GM12864 (cell line): ENCODE results near the gene FRMPD1.

ENCODE experiments used
- DNase-seq: peaks from one replicate; pipeline ENCODE4 v3.0.0-alpha.2; 2011; ENCODE audit warnings: low read depth
- H3K4me3 ChIP-seq: 2 replicates; pipeline ENCODE4 v1.5.1; 2011; ENCODE audit warnings: mild to moderate bottlenecking, low read depth, low read length, control low read depth
- TF ChIP-seq, protein P1 (sequence below): IDR thresholded peaks from 2 replicates; pipeline ENCODE4 v1.5.1; 2011; ENCODE audit warnings: low read depth, mild to moderate bottlenecking, moderate library complexity, low read length, control low read depth, inconsistent platforms; ENCODE audit errors: missing control alignments

The FRMPD1 gene

DNA sequence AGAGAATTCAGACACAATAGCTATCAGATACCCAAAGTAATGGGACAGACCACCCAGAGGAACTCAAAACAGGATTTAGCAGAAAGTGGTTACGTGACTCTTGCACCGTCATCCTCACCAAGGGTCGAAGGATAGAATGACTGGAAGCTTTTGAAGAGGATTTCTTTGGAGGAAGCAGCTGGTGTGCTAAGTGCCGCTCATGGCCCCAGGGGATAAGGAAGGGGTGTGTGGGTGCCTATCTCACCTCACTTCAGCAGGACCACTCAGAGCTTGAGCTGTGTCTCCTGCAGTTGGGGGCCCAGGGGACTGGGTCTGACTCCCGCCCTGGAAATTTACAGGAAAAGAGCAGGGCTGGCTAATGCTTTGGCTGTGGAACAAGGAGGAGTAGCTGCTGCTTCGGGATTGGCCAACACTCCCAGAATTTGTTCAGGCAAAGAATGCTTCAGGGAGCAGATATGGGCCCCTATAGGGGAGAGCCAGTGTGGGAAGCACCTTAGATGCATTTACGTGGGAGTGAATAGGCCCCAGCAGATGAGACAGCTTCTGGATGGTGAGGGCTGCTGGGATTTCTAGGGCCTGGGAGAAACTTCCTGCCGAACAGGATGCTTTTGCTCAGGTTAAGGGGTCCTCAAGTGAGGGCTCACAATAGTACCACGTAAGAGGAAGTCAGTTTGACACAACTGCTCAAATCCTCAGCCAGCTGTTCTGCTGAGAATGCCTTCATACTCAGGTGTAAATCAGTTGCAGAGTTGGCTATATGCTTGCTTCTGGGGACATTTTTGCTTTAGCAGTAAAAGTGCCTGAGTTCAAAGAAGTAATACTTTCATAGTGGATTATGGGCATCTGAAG lies 29.3 kb upstream of the FRMPD1 start:
- TF ChIP-seq, protein P1, sequence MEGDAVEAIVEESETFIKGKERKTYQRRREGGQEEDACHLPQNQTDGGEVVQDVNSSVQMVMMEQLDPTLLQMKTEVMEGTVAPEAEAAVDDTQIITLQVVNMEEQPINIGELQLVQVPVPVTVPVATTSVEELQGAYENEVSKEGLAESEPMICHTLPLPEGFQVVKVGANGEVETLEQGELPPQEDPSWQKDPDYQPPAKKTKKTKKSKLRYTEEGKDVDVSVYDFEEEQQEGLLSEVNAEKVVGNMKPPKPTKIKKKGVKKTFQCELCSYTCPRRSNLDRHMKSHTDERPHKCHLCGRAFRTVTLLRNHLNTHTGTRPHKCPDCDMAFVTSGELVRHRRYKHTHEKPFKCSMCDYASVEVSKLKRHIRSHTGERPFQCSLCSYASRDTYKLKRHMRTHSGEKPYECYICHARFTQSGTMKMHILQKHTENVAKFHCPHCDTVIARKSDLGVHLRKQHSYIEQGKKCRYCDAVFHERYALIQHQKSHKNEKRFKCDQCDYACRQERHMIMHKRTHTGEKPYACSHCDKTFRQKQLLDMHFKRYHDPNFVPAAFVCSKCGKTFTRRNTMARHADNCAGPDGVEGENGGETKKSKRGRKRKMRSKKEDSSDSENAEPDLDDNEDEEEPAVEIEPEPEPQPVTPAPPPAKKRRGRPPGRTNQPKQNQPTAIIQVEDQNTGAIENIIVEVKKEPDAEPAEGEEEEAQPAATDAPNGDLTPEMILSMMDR: no peak
- H3K4me3 ChIP-seq: no peak overlapping the region
- no peak for DNase-seq

DNA sequence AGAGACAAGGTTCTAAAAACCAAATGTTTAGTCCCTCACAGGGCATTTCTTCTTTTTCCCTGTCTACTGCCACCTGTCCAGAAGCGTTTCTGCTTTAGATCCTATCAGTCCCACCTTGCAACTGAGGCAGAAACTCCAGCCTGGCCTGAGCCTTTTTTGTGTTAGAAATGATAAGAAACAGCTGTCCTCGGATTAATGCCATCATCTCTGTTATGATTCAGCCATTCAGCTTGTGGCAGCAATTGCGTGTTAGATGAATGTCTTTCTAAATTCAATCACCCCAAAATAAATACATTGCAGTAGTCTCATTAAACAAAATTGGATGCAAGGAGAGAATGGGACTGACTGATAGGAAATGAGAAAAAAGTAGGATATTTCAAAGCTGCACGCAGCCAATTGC lies 28.3 kb upstream of the FRMPD1 start:
- DNase-seq: no peak
- TF ChIP-seq, protein P1: no peak
- no peak overlapping the region for H3K4me3 ChIP-seq

DNA sequence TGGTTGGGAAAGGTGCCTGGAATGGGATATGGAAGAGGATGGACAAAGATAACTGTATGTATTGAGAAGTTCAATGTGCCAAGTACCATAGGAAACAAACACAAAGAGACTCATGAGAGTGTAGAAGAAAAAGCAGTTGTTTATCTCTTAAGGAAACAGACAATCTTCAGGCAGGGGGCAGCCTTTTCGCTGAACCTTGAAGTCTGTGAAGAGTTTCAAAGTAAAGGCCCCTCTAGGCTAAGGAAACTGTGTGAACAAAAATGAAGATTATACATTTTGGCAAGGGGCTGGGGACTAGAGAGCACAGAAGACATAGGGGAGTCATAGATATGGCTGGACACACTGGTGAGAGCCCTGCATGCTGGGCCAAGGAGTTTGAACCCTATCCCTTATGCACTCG lies 27.5 kb upstream of the FRMPD1 start:
- no peak overlapping the region for H3K4me3 ChIP-seq
- DNase-seq: no peak
- TF ChIP-seq, protein P1: no peak

DNA sequence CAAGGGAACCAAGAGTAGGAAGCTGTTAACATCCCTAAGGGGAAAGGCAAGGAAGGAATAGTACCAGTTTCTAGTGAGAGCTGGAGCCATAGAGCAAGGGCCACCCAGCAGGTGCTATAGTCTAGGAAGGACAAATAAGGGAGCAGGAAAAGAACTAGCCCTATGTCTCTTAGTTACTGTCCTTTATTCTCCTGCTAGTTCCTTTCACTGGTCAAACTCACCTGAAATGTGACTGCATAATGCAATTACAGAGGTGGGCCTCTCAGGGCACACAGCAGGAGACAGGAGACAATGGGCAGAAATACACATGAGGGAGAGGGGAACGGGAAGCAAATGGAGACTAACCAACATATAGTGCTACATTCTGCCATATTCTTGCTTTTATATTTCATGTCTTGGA lies 26.7 kb upstream of the FRMPD1 start:
- TF ChIP-seq, protein P1: no peak
- H3K4me3 ChIP-seq: no peak overlapping the region
- no peak for DNase-seq

DNA sequence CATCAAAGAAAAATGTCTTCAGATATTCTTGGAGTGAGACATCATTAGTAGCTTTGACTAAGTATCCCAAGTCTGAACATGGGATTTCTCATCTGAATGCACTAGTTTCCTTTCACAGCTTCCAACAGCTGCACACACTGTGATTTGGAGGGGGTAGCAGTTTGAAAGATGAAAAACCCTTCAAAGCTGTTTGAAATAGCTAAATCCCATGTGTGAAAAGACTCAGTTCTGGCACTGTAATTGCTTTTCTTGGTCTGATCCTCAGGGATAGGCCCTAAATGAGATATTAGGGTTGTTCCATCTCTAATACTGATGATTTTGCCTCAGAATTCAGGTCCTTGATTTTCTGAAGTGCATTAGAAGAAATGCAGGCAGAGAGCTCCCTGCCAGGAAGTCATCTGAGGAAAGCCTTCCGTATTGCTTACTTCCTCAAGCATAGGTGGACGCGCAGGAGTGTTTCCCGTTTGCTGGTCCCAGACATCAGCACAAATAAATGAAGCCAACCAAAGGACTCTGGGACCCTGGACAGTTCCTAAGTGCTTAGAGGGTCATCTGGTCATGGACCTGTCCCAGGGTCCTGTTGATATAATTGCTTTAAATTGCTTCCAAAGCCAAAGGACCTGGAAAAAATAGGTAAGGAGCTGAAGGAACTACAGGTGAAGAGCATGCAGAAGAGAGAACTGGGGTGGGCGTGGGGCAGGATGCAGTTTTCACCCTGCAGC lies 25.6 kb upstream of the FRMPD1 start:
- no peak for DNase-seq
- no peak overlapping the region for H3K4me3 ChIP-seq
- TF ChIP-seq, protein P1: no peak

DNA sequence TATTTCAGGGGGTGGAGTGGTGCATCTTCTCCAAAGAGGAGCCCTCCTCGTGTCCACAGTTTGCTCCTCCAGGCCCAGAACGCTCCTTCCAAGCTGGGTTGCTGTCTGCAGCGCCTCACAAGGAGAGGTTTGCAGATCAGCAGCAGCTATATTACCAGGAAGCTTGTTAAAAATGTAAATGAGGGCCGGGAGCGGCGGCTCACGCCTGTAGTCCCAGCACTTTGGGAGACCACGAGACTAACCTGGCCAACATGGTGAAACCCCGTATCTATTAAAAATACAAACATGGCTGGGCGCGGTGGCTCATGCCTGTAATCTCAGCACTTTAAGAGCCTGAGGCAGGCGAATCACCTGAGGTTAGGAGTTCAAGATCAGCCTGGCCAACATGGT lies 25.0 kb upstream of the FRMPD1 start:
- DNase-seq: no peak

More for the DNA sequence above, 25.0 kb upstream of the FRMPD1 start:
- TF ChIP-seq, protein P1: no peak
- H3K4me3 ChIP-seq: no peak overlapping the region
